Measurements from ENCODE around the gene SMYD3.

- no peak for TF ChIP-seq CTCF (IDR thresholded peaks at IDR 0.05)
- no peak for TF ChIP-seq TCF7L2 (IDR thresholded peaks at IDR 0.05; ENCODE audit: low read depth, low read length)
- TF ChIP-seq REST (IDR thresholded peaks at IDR 0.05; ENCODE audit: insufficient read depth in 1 of 2, low read depth in 2 of 2, low read length in 1 of 2): no peak
Measured at GRCh38 chr1:246318622-246319021, 188.5 kb downstream of the SMYD3 start.

Measured in Panc1 (cell line).